A673 (cell line): ENCODE results near the gene PLLP. TPM values are rescaled to one million over a fixed set of nuclear protein-coding genes. Genes with fewer than 3 reads are reported as not detected.

Experiments
- BruUV-seq: library from RNA; stranded (reverse); fragments of 400-500 nt; replicated peaks from 2 replicates; lab custom pipeline; 2021; lab: Mats Ljungman, UMichigan
- CTCF ChIA-PET: fragments of 300-600 bp; sonication (Branson Sonifier 250); formaldehyde crosslinking; loops from one replicate; lab custom pipeline; 2022; ENCODE audit warnings: antibody characterized with exemption; lab: Charles Lee
- POLR2A ChIA-PET: fragments of 300-600 bp; sonication (Branson Sonifier 250); formaldehyde crosslinking; loops from one replicate; lab custom pipeline; 2022; ENCODE audit warnings: antibody characterized with exemption; ENCODE audit not compliant: low non-redundant PET; lab: Charles Lee
- DNase-seq: peaks from one replicate; pipeline ENCODE4 v3.0.0-alpha.2; 2015; ENCODE audit warnings: low spot score
- H3K27ac ChIP-seq: fragments of 200-600 bp; sonication (generic); 2 replicates; pipeline ENCODE4 v1.5.1; 2016; ENCODE audit warnings: mixed run types, low read depth, mild to moderate bottlenecking, mixed read lengths, antibody characterized with exemption, low read length; ENCODE audit not compliant: poor library complexity, severe bottlenecking
- H3K27me3 ChIP-seq: fragments of 200-600 bp; sonication (generic); replicated peaks from 2 replicates; pipeline ENCODE4 v1.6.1; 2017; ENCODE audit warnings: mixed run types, low read depth, mild to moderate bottlenecking, mixed read lengths, antibody characterized with exemption, low read length; ENCODE audit not compliant: insufficient read depth, poor library complexity
- H3K36me3 ChIP-seq: fragments of 200-600 bp; sonication (generic); 2 replicates; pipeline ENCODE4 v1.6.1; 2016; ENCODE audit warnings: mixed run types, mild to moderate bottlenecking, mixed read lengths, antibody characterized with exemption, low read length; ENCODE audit not compliant: insufficient read depth, poor library complexity, severe bottlenecking
- H3K4me1 ChIP-seq: fragments of 200-600 bp; sonication (generic); 2 replicates; pipeline ENCODE4 v1.6.1; 2017; ENCODE audit warnings: mixed run types, mild to moderate bottlenecking, mixed read lengths, antibody characterized with exemption, low read length; ENCODE audit not compliant: insufficient read depth, poor library complexity, severe bottlenecking
- H3K4me3 ChIP-seq: fragments of 200-600 bp; sonication (generic); 2 replicates; pipeline ENCODE4 v1.5.1; 2016; ENCODE audit warnings: low read depth, mixed run types, mild to moderate bottlenecking, mixed read lengths, low read length; ENCODE audit not compliant: poor library complexity, severe bottlenecking
- H3K9me3 ChIP-seq: fragments of 200-600 bp; sonication (generic); 2 replicates; pipeline ENCODE4 v1.6.1; 2016; ENCODE audit warnings: mixed run types, low read depth, mild to moderate bottlenecking, mixed read lengths, antibody characterized with exemption, low read length; ENCODE audit not compliant: poor library complexity, severe bottlenecking
- CTCF ChIP-seq: fragments of 300-800, 200-600 bp; sonication (generic); conservative IDR thresholded peaks from 2 replicates; pipeline ENCODE4 v1.5.1; 2017; ENCODE audit warnings: low read depth, mild to moderate bottlenecking, antibody characterized with exemption, low read length, moderate library complexity, mixed read lengths
- EZH2 ChIP-seq: fragments of 200-600 bp; sonication (generic); IDR thresholded peaks from 2 replicates; pipeline ENCODE4 v1.6.1; 2017; ENCODE audit warnings: borderline replicate concordance, low read depth, mild to moderate bottlenecking, mixed read lengths, antibody characterized with exemption, low read length; ENCODE audit not compliant: poor library complexity, severe bottlenecking
- intact Hi-C: fragments of 100-400 bp; cut with micrococcal nuclease; formaldehyde crosslinking; loops from one replicate; pipeline ENCODE4 v1.10.0; 2022; ENCODE audit not compliant: unreplicated experiment
- total RNA-seq: library from RNA; stranded (reverse); gene quantifications from 2 replicates; pipeline ENCODE4 v1.2.3, GENCODE V29; 2021

PLLP gene
- total RNA-seq, 1 experiment from 2014 or later = 1.1 TPM

DNA sequence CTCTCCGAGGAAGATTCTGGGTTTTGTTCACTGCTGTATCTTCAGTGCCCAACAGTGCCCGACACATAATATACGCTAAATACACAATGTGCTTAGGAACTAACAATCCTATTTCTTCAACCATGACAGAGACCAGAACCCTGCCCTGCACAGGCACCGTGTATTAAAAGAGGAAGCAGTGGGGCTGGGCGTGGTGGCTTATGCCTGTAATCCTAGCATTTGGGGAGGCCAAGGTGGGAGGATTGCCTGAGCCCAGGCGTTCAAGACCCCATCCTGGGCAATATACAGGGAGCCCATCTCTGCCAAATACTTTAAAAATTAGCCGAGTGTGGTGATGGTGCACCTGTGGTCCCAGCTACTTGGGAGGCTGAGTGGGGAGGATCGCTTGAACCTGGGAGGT, 20.1 kb downstream of the PLLP start:
- H3K27ac ChIP-seq = no peak overlapping the region
- ChIA-PET POLR2A (interaction anchor here (0.6 kb wide), 1 partner anchor 10 kb away, joined by 3 read pairs; no protein-coding TSS in a partner anchor), CTCF (no interaction called here)
- H3K36me3 ChIP-seq = no peaks in the 10 kb centered on the region
- TF ChIP-seq EZH2 = no peak
- no peak for TF ChIP-seq CTCF
- no TSS peak for BruUV-seq
- DNase-seq = no peak
- H3K27me3 ChIP-seq = no peaks in the 10 kb centered on the region
- H3K4me3 ChIP-seq = no peak overlapping the region
- no peaks in the 10 kb centered on the region for H3K9me3 ChIP-seq
- peaks cover 9% of the 10 kb centered on the region for H3K4me1 ChIP-seq
- intact Hi-C loops = no loop called here

DNA sequence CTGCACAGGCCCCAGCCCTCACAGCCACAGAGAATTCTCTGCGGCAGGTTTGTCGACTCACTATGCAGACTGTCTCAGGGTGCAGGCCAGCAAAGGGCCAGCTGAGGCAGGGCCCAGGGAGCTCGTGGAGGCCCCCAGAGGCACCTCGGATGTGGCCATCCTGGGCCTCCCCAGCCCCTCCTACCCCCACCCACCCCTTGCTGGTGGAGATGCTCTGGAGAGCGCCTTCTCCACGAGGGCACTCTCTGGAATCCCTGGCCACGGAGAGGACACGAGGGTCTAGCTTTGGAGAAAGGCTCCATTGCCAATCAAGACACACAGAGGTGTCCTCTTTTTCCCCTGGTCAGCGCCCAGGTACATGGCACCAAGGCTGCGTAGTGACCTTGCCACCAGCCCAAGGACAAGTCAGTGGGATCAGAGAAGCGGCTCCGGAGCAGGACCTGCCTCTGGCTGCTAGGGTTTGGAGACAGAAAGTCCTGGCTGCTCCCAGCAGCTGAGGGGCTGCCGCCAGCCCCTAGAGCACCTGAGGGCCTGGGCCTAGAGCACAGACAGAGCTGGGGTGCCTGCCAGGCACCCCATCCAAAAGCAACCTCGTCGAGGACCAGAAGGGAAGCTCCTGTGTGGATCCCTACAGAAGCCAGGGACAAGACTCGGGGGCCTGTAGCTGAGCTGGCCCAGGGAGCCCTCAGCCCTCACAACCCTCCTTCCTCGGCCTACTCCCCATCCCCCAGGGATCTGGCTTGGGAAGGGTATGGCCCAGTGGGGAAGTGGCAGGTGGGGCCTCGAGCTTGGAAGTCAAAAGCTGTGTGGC, 20.7 kb downstream of the PLLP start:
- TF ChIP-seq EZH2 (no peak), CTCF (no peak)
- H3K4me3 ChIP-seq = no peak overlapping the region
- H3K27me3 ChIP-seq = no peaks in the 10 kb centered on the region

GRCh38 chr16:57262841-57263540, 21.5 kb downstream of the PLLP start:
- BruUV-seq = no TSS peak
- no peak for DNase-seq

More for the DNA sequence above, 20.7 kb downstream of the PLLP start:
- H3K4me1 ChIP-seq = peaks cover 9% of the 10 kb centered on the region
- DNase-seq = no peak
- intact Hi-C loops = no loop called here
- H3K9me3 ChIP-seq = no peaks in the 10 kb centered on the region
- H3K36me3 ChIP-seq = no peaks in the 10 kb centered on the region
- no peak overlapping the region for H3K27ac ChIP-seq
- no TSS peak for BruUV-seq
- CTCF ChIA-PET = no interaction called here
- POLR2A ChIA-PET = interaction anchor here (0.6 kb wide), 1 partner anchor 10 kb away, joined by 3 read pairs; no protein-coding TSS in a partner anchor

More at GRCh38 chr16:57262841-57263540, 21.5 kb downstream of the PLLP start:
- H3K36me3 ChIP-seq = no peaks in the 10 kb centered on the region
- H3K4me1 ChIP-seq = peaks cover 9% of the 10 kb centered on the region
- H3K27me3 ChIP-seq = no peaks in the 10 kb centered on the region
- ChIA-PET POLR2A (no interaction called here), CTCF (no interaction called here)
- H3K4me3 ChIP-seq = no peak overlapping the region
- no peaks in the 10 kb centered on the region for H3K9me3 ChIP-seq
- TF ChIP-seq CTCF (no peak), EZH2 (no peak)
- no peak overlapping the region for H3K27ac ChIP-seq
- intact Hi-C loops = no loop called here
